ENCODE results near the gene OVAAL.

- TF ChIP-seq EZH2 (IDR thresholded peaks at IDR 0.05; ENCODE audit: insufficient read depth, poor library complexity, severe bottlenecking) (no peak), EZH2phosphoT487 (IDR thresholded peaks at IDR 0.05; ENCODE audit: insufficient read depth, low read depth) (no peak)
Observed at GRCh38 chr1:180551997-180552396, 6.8 kb upstream of the OVAAL start.
